DMS79 treated with DMSO at 0.1 percent for 48 hours (cell line): ENCODE results near the gene SMS.

Experiments used
- DNase-seq: peaks from one replicate; lab custom pipeline; 2025; lab: John Stamatoyannopoulos, UW

Gene SMS

DNA sequence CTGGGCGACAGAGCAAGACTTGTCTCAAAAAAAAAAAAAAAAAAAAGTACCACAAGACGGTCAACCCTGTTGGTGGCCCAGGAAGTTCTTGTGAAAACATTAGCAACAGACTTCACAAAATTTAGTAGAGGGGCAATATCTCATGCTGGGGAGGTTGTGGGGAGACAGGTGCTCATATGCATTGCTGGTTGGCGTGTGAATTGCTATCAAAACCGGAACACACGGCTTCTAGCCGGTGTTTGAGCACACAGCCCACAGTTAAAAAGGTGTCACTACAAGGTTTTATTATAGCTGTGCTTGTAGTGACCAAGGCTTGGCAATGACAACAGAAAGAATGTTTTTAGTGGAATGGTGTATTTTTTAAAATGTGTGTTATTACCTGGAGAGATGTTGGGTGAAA, 41.8 kb downstream of the SMS start:
- DNase-seq = no peak

DNA sequence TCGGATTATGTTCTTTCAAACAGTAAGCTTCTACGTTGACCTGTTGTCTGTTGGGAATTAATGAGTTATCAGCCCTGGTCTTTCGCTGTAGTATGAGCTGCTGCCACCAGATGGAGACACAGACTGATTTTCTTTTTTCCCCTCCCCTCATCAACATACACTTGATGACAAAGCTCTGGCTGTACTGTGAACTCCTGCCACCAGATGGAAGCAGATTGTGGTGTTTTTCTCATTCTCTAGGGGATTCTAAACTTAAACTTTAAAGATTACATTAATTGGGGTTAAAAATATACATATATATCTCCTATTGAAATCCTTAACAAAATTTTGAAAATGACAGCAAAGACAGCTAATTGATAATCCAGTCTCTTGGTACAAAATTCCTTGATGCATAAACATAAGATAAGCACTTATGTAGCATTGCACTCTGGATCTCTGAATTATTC, 44.8 kb downstream of the SMS start:
- peak; percentile 8 for DNase-seq

DNA sequence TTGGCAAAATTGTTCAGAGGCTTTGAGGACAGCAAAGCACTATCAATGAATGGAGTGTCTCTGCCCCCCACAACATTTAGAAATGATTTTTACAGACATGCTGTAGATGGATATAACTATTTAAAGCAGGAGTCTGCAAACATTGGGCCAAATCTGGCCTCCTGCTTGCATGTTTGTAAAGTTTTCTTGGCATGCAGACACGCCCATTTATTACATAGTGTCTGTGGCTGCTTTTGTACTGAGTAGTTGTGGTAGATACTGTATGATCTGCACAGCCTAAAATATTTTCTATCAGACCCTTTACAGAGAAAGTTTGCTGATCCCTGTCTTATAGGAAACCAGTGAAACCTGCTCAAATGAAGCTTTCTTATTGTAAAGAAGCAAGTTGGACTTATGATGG, 46.1 kb downstream of the SMS start:
- no peak for DNase-seq

DNA sequence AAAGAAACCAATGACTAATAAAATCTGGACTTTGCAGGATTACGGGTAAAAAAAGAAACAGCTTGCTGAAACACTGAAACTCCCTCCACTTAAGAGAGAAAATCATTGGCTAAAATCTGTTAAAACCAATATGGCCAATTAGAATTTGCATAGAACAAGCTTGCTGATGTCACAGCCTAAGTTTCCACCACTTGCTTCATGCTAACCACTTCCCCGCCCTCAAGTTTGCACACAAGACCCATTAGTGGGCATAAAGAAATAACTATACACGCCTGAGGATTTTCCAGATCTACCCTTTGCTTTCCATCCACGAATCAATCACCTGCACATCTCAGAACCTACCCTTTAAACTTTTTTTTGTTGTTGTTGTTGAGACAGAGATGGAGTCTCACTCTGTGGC, 48.9 kb downstream of the SMS start:
- DNase-seq = no peak

DNA sequence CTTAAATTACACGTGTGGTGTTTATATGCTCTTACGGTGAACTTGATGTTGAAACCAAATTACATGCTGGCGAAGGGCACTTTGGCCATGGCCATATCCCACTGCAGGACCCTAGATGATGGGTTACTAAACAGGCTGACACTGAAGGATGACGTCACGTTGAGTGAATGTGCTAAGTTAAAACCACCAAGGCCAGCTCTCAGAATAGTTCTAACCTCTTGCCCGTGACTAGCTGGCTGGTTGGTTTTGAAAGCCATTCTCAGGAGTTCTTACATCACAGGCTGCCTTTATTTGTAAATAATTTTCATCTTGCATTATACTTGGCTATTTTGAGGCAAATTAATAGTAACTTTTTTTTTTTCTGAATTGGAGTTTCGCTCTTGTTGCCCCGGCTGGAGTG, 50.3 kb downstream of the SMS start:
- DNase-seq = no peak

DNA sequence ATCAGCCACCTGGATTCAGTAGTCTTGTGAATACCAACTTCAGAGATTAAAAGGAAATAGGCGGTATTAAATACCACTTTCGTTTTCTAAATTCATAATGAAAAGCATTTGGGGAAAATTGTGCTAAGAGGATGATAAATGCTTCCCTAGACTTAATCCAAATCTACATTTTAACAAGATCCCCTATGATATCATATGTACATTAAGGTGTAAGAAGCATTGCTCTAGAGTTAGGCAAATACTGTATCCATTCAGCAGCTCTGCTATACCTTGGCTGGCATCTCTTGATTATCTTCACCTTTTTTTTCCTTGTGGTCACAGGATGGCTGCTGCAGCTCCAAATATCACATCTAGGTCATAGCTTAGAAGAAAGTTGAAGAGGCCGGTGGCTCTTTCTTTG, 51.0 kb downstream of the SMS start:
- DNase-seq = no peak

DNA sequence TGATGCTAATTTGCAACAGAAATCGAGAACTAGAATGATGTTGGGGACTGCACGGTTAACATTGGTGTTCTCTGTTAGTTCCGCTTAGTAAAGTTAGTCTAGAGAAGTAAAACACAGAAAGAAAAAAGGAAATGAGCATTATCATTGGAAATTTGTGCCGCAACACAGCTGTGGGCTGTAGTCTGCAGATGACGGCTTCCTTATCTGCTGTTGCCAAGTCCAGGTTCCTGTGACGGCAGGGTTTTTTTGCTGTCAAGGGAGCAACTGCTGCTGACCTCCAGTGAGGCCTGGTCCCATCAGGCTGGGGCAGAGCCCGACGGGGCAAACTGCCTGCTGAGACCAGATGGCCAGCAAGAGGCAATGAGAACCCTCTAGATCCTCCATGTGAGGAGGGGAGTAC, 52.8 kb downstream of the SMS start:
- no peak for DNase-seq

DNA sequence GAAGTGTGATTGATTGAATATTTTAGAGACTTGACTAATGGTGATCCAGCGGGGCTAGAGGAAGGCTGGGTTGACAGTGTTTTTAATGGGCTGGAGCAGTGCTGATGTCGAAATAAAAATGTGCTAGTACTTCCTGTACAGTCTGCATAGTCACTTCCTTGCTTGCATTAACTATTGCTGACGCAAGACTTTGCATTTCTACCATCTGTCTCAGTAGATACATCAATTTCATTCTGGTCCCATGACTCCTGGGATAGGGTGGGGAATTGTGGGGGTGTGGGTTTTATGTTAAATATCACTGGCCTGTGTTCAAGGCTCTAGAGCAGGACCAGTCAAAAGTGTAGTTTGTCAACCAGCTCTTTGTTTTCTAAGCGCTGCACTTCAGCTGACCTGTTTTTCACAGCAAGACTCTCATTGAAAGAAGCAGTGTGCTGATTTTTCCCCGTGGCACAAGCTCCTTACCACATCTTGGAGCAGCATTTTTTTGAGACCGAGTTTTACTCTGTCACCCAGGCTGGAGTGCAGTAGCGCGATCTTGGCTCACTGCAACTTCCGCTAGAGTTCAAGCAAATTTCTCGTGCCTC, 56.5 kb downstream of the SMS start:
- no peak for DNase-seq

DNA sequence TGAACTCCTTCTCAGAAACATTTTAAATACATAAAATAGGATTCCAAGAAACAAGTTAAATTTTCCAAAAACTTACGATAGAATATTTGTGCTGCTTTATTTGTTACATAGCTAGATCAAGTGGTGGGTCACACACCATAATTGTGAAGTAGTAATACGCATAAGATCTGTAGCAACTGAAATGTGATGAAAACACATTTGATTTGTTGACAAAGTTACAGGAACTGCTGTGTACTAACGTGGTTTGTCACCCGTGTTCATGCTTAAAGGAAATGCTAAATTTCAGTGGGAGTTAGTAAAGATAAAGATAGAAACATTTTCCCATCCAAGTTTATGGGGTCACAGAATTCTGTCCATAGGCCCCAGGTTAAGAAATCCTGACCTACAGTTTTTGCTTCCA, 57.5 kb downstream of the SMS start:
- DNase-seq = no peak

DNA sequence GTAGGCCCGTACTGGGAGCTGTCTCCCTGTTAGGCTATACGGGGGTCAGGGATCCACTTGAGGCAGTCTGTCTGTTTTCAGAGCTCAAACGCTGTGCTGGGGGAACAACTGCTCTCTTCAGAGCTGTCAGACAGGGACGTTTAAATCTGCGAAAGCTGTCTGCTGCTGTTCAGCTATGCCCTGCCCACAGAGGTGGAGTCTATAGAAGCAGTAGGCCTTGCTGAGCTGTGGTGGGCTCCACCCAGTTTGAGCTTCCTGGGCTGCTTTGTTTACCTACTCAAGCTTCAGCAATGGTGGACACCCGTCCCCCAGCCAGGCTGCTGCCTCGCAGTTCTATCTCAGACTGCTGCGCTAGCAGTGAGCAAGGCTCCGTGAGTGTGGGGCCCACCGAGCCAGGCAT, 64.4 kb downstream of the SMS start:
- no peak for DNase-seq

DNA sequence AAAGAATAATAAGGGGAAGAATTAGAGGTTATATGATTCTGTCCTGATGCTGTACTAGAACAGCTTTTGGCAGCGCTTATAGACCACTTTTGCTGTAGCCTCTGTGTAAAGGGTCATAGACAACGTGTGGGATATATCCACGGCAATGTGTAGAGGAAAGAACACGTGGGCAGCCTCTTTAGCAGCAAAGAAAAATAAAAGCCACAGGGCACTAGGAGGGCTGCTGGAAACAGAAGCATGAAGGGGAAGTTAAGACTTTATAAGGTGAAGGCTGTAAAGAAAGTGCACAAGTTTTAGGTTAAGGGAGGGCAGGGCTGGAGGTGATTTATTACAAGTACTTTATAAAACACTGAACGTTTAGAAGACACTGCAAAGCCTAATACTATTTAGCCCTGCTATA, 71.5 kb downstream of the SMS start:
- DNase-seq = no peak

DNA sequence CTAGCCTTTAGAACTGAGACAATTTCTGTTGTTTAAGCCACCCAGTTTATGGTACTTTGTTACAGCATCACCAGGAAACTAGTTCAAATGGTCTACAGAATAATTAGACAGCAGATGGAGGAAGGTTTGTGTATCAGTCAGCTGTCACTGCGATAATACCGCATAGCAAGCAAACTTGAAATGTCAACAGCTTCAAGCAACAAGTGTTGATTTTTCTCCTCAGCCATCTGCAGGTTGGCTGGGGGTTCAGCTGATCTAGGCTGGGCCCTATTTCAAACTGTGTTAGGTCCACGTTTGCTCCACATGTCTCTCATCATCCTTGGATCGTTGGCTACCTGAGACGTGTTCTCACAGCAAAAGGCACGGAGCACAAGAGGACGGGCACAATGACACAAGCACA, 72.4 kb downstream of the SMS start:
- DNase-seq = no peak

DNA sequence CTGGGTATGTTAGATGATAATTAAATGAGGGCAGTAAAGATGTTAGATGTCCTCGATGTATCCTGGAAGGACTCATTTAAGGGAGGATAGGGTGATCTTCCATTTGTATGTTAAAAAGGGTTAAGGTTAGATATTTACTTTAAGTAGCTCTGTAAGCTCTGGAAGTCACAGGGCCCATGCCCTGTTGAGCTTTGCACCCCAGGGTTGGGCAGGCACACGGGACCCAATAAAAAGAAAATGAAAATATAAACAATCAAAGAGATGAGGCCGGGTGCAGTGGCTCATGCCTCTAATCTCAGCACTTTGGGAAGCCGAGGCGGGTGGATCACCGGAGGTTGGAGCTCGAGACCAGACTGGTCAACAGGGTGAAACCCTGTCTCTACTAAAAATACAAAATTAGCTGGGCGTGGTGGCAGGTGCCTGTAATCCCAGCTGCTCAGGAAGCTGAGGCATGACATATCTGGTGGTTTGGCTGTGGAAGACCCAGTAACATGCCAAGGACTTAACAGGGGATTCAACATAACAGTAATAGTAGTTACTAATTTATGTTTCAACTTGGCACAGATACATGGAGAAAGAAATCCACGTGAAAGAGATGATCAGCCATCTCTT, 74.7 kb downstream of the SMS start:
- no peak for DNase-seq

DNA sequence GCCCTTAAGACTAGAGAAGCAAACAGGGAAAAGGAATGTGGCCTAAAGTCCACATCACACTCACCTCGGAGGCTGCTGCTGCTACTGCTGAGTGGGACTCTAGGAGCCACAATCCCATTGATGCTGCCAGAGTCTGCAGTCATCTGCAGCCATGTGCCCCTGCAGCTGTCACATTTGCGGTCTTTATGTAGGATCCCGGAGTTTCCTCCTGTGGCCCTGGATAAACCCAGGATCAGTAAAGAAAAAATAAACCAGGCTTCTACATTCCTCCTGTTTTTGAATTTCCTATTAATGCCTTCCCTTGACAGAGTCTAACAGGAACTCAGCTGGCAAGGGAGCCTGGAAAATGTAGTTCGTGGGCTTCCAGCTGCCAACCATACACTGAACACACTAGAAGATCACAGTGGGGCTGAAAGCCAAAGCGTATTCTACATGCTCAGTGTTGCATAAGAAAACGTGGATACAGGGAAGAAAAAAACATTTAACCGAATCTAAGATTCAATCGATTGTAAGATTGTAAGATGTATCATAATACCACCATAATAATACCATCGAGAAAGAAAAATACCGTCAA, 81.3 kb downstream of the SMS start:
- no peak for DNase-seq

DNA sequence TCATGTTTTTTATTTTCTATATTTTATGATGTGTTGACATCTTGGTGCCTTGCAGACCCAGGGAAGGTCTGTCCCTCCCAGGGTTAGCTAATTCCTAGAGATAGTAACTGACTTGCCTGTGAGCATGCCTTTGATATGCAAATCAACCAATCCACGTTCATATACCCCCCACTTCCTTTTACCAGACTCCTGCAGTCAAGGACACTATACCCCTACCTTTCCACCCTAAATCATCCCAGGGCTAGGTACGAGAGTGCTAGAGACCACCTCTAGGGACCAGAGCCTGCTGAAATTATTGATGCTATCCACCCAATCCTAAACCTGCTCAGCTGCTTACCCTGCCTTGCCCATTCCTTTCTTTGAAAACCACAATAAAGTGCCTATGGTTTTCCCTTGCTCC, 84.1 kb downstream of the SMS start:
- DNase-seq = no peak

DNA sequence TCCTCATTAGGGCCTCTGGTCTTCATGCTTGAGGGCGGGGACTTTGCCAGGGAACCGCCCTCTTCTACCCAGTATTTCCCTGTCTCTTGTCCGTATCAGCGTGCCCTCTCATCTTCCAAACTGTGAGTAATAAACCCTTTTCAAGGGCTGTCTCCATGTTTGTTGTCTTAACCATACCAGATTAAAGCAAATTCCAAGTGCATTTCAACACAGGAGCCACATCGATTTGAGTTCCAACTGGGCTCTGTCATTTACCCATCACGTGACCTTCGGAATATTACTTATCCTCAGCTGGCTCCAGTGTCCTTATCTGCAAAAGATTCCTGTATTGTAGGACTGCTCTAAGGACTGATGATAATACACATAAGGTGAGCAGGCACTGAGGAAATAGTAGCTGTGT, 85.2 kb downstream of the SMS start:
- no peak for DNase-seq

DNA sequence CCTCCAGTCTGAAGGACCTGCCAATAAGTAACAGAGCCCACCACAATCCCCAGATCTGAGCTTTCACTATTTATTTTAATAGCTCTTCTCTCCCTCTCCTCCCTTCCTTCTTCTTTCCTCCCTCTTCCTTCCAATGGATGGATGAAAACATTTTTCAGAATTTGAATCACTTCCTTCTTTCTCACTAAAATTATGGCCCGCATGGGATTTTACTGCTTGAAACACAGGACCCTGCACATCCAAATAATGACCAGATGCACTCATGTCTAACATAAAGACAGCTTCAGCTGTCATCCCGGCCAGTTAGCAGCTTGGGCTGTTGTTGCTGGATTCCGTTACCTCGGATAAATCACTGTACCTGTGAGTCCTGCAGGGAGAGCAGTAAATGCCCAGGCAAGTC, 86.2 kb downstream of the SMS start:
- no peak for DNase-seq

DNA sequence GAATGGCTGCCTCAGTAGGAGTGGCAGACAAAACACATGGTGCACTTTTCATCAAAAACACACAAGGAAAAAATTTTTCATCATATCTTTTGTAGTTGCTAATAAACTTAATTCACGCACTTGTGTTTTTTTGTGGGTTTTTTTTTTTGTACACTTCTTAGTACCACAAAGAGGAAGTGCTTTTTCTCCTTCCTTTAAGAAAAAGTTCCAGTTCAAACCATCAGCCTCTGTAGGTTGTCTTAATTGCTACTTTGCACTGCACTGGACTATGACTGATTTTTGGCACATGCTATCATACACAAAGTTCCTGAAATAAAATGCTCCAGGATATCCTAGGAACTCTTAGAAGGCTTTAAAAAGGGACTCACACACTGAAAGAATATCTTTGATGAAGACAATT, 91.6 kb downstream of the SMS start, which contains the start of gene PHEX:
Gene PHEX (plus strand): TSS at position 242 of the 400 bp plus-strand sequence. CDS start 681 bp downstream, outside the sequence.
- DNase-seq = peak; percentile 35

DNA sequence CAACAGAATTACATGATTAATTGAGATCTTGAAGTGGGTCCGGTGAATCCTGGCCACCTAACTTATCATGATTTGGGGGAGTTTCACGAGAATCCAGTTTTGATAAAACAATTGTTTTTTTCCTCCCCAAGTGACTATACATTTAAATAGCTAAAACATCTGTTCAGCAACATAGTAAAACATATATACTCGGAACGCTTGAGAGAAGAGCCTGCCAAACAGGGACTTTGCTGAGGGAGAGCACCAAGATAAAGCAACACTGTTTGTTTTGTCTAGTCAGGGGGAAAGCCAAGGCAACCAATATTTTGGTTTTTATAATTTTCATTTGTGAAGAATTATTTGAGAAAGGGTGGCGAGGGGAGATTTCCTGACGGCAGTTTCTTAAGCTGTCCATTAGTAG, 92.0 kb downstream of the SMS start:
- DNase-seq = no peak

DNA sequence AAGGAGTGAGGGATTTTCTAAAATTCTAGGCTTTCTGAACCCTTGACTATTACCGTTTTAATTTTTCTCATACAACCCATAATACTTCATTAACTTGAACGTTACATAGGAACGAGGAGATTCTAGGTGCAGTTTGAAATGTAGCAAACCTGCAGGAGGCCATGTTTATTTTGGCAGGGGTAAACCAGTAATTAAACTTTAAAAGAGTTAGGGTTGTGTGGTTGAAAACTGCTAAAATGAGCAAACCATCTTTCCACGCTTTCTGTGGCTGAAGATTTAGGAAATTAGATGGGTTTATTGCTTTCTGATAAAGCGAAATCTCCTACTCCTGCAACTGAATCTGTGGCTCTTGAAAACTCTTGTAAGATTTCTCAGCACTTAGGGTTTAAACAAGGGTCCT, 93.3 kb downstream of the SMS start:
- DNase-seq = no peak

DNA sequence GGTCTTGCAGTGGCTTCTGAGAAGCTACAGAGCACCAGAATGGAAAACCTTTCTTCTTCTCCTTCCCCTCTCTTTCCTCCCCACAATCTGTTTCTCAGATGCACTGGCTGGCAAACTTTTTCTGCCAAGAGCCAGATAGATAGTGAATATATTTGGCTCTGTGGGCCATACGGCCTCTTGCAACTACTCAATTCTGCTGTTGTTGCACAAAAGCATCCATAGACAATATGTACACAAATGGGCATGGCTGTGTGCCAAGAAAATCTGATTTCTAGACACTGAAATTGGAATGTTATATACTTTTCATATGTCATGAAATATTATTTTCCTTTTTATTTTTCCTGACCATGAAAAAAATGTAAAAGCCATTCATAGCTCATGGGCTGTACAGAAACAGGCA, 94.7 kb downstream of the SMS start:
- DNase-seq = no peak

DNA sequence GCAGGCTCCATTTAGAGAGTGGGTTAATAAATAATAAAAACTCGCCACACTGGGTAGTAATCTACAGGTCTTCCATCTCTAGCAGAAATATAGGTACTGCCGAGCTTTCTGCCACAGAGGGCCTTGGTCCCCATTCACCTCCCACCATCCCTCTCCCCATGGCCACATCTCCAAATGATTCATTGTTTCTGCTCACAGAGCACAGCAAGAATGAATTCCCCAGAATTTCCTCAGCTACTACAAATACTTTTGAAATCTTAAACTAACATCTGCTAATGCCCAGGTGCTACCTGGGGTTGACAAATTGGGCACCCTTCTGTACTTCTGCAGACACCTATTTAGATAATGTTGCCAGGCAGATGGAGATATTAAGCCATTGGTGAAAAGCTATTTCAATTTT, 96.7 kb downstream of the SMS start:
- DNase-seq = no peak

DNA sequence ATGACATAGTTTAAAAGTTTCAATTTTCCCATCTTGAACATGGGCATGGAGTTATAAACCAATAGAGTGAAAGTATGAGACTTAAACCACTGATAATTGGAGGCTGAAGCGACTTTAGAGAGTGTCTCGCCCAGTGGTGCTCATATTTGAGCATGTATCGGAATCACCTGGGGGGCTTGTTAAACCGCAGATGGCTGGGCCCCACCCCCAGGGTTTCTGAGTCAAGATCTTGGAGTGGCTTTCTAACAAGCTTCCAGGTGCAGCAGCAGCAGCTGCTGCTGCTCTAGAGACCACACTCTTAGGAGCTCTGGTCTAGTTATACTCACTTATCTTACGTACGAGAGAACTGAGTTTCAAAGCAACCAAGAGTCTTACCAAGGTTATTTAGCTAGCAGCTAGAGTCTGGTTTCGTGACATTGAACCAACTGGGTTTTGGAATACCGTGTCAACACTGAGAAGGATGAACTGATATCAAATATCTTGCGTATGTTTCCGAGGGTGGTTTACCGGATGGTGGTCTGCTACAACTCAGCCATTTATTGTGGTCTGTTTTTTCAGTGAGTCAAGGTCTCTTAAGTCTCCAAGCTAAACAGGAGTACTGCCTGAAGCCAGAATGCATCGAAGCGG, 97.5 kb downstream of the SMS start:
- peak; percentile 63 for DNase-seq

DNA sequence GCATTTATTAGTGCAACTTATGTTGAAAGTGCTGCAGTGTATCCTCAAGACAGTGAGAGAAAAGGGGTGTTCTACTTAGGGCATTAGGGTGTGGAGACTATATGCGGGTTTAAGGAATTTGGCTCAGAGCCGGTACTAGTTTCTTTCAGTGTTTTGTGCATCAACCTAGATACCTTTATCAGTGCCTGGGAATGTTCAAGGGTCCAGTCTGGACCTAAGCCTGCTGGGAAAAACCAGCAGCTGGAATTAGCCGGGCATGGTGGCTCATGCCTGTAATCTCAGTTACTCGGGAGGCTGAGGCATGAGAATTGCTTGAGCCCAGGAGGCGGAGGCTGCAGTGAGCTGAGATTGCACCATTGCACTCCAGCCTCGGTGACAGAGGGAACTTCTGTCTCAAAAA, 99.0 kb downstream of the SMS start:
- no peak for DNase-seq
